ENCODE data around the gene RUNX1. TPM values are rescaled to one million over a fixed set of nuclear protein-coding genes. Genes with fewer than 3 reads are reported as not detected.

The RUNX1 gene
- total and polyA plus RNA-seq, 10 of the 15 experiments (the other 5 are each of a cell fraction or from before 2014, with no cell fraction given) = 0.90 to 15.2 (median 4.1) TPM

DNA sequence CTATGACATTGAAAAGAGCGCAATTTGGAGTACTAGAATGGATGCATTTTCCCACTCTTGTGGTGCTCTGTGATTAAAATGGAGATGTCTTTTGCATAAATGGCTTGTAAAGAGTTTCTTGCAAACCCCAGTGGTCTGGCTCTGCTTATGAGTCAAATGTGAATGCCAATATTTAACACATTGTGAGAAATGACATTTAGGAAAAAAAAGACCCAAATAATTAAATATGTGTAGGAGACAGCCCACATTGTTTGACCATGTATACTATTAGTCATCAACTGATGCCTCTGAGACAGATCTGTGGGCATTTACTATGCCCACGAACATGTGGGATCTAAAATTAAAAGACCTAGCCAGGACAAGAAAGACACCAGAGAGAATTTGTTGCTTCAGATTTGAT is 22.2 kb upstream of the RUNX1 start:
- ATAC-seq = no peak
- CTCF ChIA-PET = no interaction called here

DNA sequence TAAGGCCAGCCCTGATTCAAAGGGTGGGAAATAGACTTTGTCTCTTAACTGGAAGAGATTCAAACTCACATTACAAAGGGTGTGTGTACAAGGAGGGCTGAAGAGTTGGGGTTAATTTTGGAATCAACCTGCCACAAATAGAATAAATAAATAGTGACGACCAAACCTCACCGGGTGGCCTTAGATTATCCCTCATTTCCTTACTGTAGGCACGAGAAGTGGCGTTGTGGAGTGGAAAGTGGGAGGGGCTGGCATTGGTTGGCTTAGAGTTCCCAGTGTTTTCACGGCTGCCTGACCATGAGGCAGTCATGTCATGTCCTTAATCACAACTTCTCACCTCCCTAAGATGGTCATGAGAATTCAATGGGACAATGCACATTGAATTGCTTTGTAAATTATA is 21.3 kb upstream of the RUNX1 start:
- ChIA-PET POLR2A (no interaction called here), CTCF (no interaction called here), RAD21 (ENCODE audit: unreplicated experiment) (no interaction called here), SMC1A (ENCODE audit: uncharacterized antibody, unreplicated experiment) (no interaction called here)
- ATAC-seq (no peak), DNase-seq (ENCODE audit: low read depth, low spot score) (no peak), FAIRE-seq (no peak)
- intact Hi-C loops (cut with micrococcal nuclease; ENCODE audit: unreplicated experiment) = no loop called here
- Histone ChIP-seq H3K9me3 (replicated peaks; ENCODE audit: control insufficient read depth, insufficient read depth, low read length) (no peaks in the 10 kb centered on the region), H4K20me1 (ENCODE audit: control insufficient read depth, insufficient read depth) (no peaks in the 10 kb centered on the region), H3K79me2 (ENCODE audit: control insufficient read depth, insufficient read depth, low read length) (no peaks in the 10 kb centered on the region), H3K4me3 (no peak overlapping the region), H3K27ac (ENCODE audit: control insufficient read depth, insufficient read depth) (no peak overlapping the region), H3K4me2 (ENCODE audit: control insufficient read depth, insufficient read depth) (no peak overlapping the region), H3K4me1 (ENCODE audit: control insufficient read depth, insufficient read depth, low read length) (no peaks in the 10 kb centered on the region), H3K36me3 (ENCODE audit: control insufficient read depth in 2 of 2, insufficient read depth in 2 of 2, low read length in 1 of 2) (no peaks in the 10 kb centered on the region), H2AFZ (ENCODE audit: control insufficient read depth, low read depth, low read length) (no peak overlapping the region), H3K27me3 (replicated peaks in 1 of 2; ENCODE audit: control insufficient read depth in 2 of 2, insufficient read depth in 2 of 2, low read length in 1 of 2) (no peaks in the 10 kb centered on the region; a peak in 1 of 4 replicates), H3K9ac (ENCODE audit: control insufficient read depth, insufficient read depth, low read length) (no peak overlapping the region)
- in situ Hi-C loops (cut with MboI) = no loop called here
- WGBS (ENCODE audit: insufficient coverage, insufficient replicate concordance, low lambda C conversion rate, missing lambda C conversion rate) = 42% methylated on average over 5 of the region's 5 CpGs
- TF ChIP-seq, protein P1, sequence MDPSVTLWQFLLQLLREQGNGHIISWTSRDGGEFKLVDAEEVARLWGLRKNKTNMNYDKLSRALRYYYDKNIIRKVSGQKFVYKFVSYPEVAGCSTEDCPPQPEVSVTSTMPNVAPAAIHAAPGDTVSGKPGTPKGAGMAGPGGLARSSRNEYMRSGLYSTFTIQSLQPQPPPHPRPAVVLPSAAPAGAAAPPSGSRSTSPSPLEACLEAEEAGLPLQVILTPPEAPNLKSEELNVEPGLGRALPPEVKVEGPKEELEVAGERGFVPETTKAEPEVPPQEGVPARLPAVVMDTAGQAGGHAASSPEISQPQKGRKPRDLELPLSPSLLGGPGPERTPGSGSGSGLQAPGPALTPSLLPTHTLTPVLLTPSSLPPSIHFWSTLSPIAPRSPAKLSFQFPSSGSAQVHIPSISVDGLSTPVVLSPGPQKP (IDR thresholded peaks at IDR 0.05; ENCODE audit: low read depth, low read length) = no peak
- TF ChIP-seq RCOR1 (conservative IDR thresholded peaks at IDR 0.05; ENCODE audit: low read depth, low read length) (no peak), MYC (IDR thresholded peaks at IDR 0.05; ENCODE audit: insufficient read depth, insufficient read length, insufficient replicate concordance, low read length, severe bottlenecking) (no peak), IKZF2 (IDR thresholded peaks at IDR 0.05) (no peak), TARDBP (IDR thresholded peaks at IDR 0.05; ENCODE audit: borderline replicate concordance) (no peak)
- TF ChIP-seq, protein P2, sequence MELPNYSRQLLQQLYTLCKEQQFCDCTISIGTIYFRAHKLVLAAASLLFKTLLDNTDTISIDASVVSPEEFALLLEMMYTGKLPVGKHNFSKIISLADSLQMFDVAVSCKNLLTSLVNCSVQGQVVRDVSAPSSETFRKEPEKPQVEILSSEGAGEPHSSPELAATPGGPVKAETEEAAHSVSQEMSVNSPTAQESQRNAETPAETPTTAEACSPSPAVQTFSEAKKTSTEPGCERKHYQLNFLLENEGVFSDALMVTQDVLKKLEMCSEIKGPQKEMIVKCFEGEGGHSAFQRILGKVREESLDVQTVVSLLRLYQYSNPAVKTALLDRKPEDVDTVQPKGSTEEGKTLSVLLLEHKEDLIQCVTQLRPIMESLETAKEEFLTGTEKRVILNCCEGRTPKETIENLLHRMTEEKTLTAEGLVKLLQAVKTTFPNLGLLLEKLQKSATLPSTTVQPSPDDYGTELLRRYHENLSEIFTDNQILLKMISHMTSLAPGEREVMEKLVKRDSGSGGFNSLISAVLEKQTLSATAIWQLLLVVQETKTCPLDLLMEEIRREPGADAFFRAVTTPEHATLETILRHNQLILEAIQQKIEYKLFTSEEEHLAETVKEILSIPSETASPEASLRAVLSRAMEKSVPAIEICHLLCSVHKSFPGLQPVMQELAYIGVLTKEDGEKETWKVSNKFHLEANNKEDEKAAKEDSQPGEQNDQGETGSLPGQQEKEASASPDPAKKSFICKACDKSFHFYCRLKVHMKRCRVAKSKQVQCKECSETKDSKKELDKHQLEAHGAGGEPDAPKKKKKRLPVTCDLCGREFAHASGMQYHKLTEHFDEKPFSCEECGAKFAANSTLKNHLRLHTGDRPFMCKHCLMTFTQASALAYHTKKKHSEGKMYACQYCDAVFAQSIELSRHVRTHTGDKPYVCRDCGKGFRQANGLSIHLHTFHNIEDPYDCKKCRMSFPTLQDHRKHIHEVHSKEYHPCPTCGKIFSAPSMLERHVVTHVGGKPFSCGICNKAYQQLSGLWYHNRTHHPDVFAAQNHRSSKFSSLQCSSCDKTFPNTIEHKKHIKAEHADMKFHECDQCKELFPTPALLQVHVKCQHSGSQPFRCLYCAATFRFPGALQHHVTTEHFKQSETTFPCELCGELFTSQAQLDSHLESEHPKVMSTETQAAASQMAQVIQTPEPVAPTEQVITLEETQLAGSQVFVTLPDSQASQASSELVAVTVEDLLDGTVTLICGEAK (IDR thresholded peaks at IDR 0.05; ENCODE audit: borderline replicate concordance) = no peak
- BruUV-seq (replicated peaks) = no TSS peak

More for the DNA sequence above, 22.2 kb upstream of the RUNX1 start:
- intact Hi-C loops (cut with micrococcal nuclease; ENCODE audit: unreplicated experiment) = no loop called here
- no peaks in the 10 kb centered on the region for H4K20me1 ChIP-seq (ENCODE audit: control insufficient read depth, insufficient read depth)
- SMC1A ChIA-PET (ENCODE audit: uncharacterized antibody, unreplicated experiment) = no interaction called here
- H3K27ac ChIP-seq (ENCODE audit: control insufficient read depth, insufficient read depth) = no peak overlapping the region
- in situ Hi-C loops (cut with MboI) = no loop called here
- RAD21 ChIA-PET (ENCODE audit: unreplicated experiment) = no interaction called here
- no peaks in the 10 kb centered on the region for H3K4me1 ChIP-seq (ENCODE audit: control insufficient read depth, insufficient read depth, low read length)
- FAIRE-seq = no peak
- no peak overlapping the region for H3K4me2 ChIP-seq (ENCODE audit: control insufficient read depth, insufficient read depth)
- H3K4me3 ChIP-seq = no peak overlapping the region
- H2AFZ ChIP-seq (ENCODE audit: control insufficient read depth, low read depth, low read length) = no peak overlapping the region
- no peak for DNase-seq (ENCODE audit: low read depth, low spot score)
- H3K36me3 ChIP-seq (ENCODE audit: control insufficient read depth in 2 of 2, insufficient read depth in 2 of 2, low read length in 1 of 2) = no peaks in the 10 kb centered on the region
- H3K79me2 ChIP-seq (ENCODE audit: control insufficient read depth, insufficient read depth, low read length) = no peaks in the 10 kb centered on the region
- no TSS peak for BruUV-seq (replicated peaks)
- 0% methylated on average over 2 of the region's 2 CpGs for WGBS (ENCODE audit: insufficient coverage, insufficient replicate concordance, low lambda C conversion rate, missing lambda C conversion rate)
- POLR2A ChIA-PET = no interaction called here
- TF ChIP-seq RB1 (IDR thresholded peaks at IDR 0.05; ENCODE audit: borderline replicate concordance) = no peak
- TF ChIP-seq RUNX3 (IDR thresholded peaks at IDR 0.05; ENCODE audit: low read length) = no peak; the same call in 1 of the 2 replicates
- no peak for TF ChIP-seq PML (IDR thresholded peaks at IDR 0.05; ENCODE audit: low read length)
- no peak for TF ChIP-seq CHD2 (IDR thresholded peaks at IDR 0.05; ENCODE audit: borderline replicate concordance, low read depth, low read length)
- no peak for TF ChIP-seq SIN3A (IDR thresholded peaks at IDR 0.05; ENCODE audit: low read depth, low read length)
- TF ChIP-seq SREBF2 (IDR thresholded peaks at IDR 0.05; ENCODE audit: low read length) = no peak
- TF ChIP-seq LARP7 (IDR thresholded peaks at IDR 0.05) = no peak
- TF ChIP-seq NRF1 (conservative IDR thresholded peaks at IDR 0.05; ENCODE audit: low read depth, low read length) = no peak
- no peak for TF ChIP-seq MTA3 (IDR thresholded peaks at IDR 0.05; ENCODE audit: borderline replicate concordance, low read length)
- no peaks in the 10 kb centered on the region; a peak in 1 of 4 replicates for H3K27me3 ChIP-seq (replicated peaks in 1 of 2; ENCODE audit: control insufficient read depth in 2 of 2, insufficient read depth in 2 of 2, low read length in 1 of 2)
- H3K9ac ChIP-seq (ENCODE audit: control insufficient read depth, insufficient read depth, low read length) = no peak overlapping the region
- H3K9me3 ChIP-seq (replicated peaks; ENCODE audit: control insufficient read depth, insufficient read depth, low read length) = no peaks in the 10 kb centered on the region

All from GM12878 (cell line).